Endothelial cell of umbilical vein (primary cell): ENCODE measurements around the gene IMPG1. TPM values are rescaled to one million over a fixed set of nuclear protein-coding genes. Genes with fewer than 3 reads are reported as not detected.

Experiments used
- BruUV-seq: library from RNA; stranded (reverse); fragments of 400-500 nt; replicated peaks from 2 replicates; lab custom pipeline; 2021; lab: Mats Ljungman, UMichigan
- CTCF ChIA-PET: fragments of 300-600, 350-600 bp; sonication (Branson Sonifier 250); formaldehyde crosslinking; loops from one replicate; lab custom pipeline; 2021; ENCODE audit warnings: antibody characterized with exemption, inconsistent platforms; lab: Charles Lee
- POLR2A ChIA-PET: fragments of 300-600, 350-600 bp; sonication (Branson Sonifier 250); formaldehyde crosslinking; loops from one replicate; lab custom pipeline; 2021; ENCODE audit warnings: antibody characterized with exemption, inconsistent platforms; lab: Charles Lee
- DNase-seq: peaks from one replicate; pipeline ENCODE4 v3.0.0-alpha.2; 2011; ENCODE audit warnings: low read depth, low spot score
- FAIRE-seq: peaks from 2 replicates; lab custom pipeline; 2011; peaks lifted over from hg19 to GRCh38; lab: Jason Lieb, UNC
- H2AFZ ChIP-seq: 2 replicates; pipeline ENCODE4 v1.6.0; 2012; ENCODE audit warnings: low read depth, low read length, control low read depth, inconsistent platforms
- H3K27ac ChIP-seq: 2 replicates; pipeline ENCODE4 v1.5.1; 2011; ENCODE audit warnings: low read depth, mild to moderate bottlenecking, control low read depth, low read length, moderate library complexity; ENCODE audit not compliant: insufficient read depth
- H3K27me3 ChIP-seq, 2 experiments: 2 replicates each; pipeline versions ENCODE4 v1.6.0 to v1.6.1; 2011; ENCODE audit warnings: low read length in 2 of 2, mixed read lengths in 1 of 2; ENCODE audit not compliant: control insufficient read depth in 2 of 2, insufficient read depth in 2 of 2
- H3K36me3 ChIP-seq, 2 experiments: 2 replicates in 1 of 2; 3 replicates in 1 of 2; pipeline ENCODE4 v1.5.1; 2011; ENCODE audit warnings: low read length in 2 of 2, mild to moderate bottlenecking in 1 of 2, moderate library complexity in 1 of 2; ENCODE audit not compliant: control insufficient read depth in 2 of 2, insufficient read depth in 2 of 2; ENCODE audit errors: extremely low read depth in 1 of 2
- H3K4me1 ChIP-seq: 3 replicates; pipeline ENCODE4 v1.5.1; 2011; ENCODE audit warnings: mild to moderate bottlenecking, low read length; ENCODE audit not compliant: control insufficient read depth, insufficient read depth; ENCODE audit errors: extremely low read depth
- H3K4me2 ChIP-seq: 2 replicates; pipeline ENCODE4 v1.6.1; 2011; ENCODE audit warnings: low read length, control low read depth, mixed read lengths; ENCODE audit not compliant: insufficient read depth
- H3K4me3 ChIP-seq, 3 experiments: fragments of 200-600 bp in 1 of 3; sonication (generic), shearing (Covaris generic) in 1 of 3; replicated peaks in 1 of 3; 2 replicates each; pipeline ENCODE4 v1.5.1; 2011 to 2016; ENCODE audit warnings: control low read depth in 3 of 3, low read length in 3 of 3, mild to moderate bottlenecking in 2 of 3, inconsistent platforms in 1 of 3, low read depth in 1 of 3, moderate library complexity in 1 of 3; ENCODE audit not compliant: insufficient read depth in 1 of 3
- H3K79me2 ChIP-seq: 2 replicates; pipeline ENCODE4 v1.6.0; 2012; ENCODE audit warnings: low read length, inconsistent platforms; ENCODE audit not compliant: control insufficient read depth, insufficient read depth
- H3K9ac ChIP-seq: replicated peaks from 2 replicates; pipeline ENCODE3; 2011; ENCODE audit warnings: low read length, control low read depth; ENCODE audit not compliant: insufficient read depth; ENCODE audit errors: extremely low read depth
- H3K9me1 ChIP-seq: replicated peaks from 3 replicates; pipeline ENCODE4 v1.6.0; 2011; ENCODE audit warnings: mild to moderate bottlenecking, low read length; ENCODE audit not compliant: control insufficient read depth, insufficient read depth; ENCODE audit errors: extremely low read depth
- H3K9me3 ChIP-seq: replicated peaks from 2 replicates; pipeline ENCODE4 v1.5.1; 2012; ENCODE audit warnings: low read length, inconsistent platforms; ENCODE audit not compliant: control insufficient read depth, insufficient read depth
- H4K20me1 ChIP-seq: replicated peaks from 2 replicates; pipeline ENCODE3; 2011; ENCODE audit warnings: mild to moderate bottlenecking, low read length; ENCODE audit not compliant: control insufficient read depth, insufficient read depth; ENCODE audit errors: extremely low read depth
- EZH2 ChIP-seq: IDR thresholded peaks from 2 replicates; pipeline ENCODE4 v1.6.1; 2012; ENCODE audit warnings: borderline replicate concordance, low read depth, mild to moderate bottlenecking, moderate library complexity, low read length, inconsistent platforms; ENCODE audit not compliant: severe bottlenecking
- FOS ChIP-seq: IDR thresholded peaks from 2 replicates; pipeline ENCODE4 v1.6.1; 2011; ENCODE audit warnings: mild to moderate bottlenecking, low read length, moderate library complexity, borderline replicate concordance; ENCODE audit not compliant: insufficient read depth
- GATA2 ChIP-seq: IDR thresholded peaks from 2 replicates; pipeline ENCODE4 v1.7.0; 2011; ENCODE audit warnings: low read depth, mild to moderate bottlenecking, moderate library complexity, mixed read lengths, low read length; ENCODE audit not compliant: insufficient read length, insufficient read depth
- JUN ChIP-seq: IDR thresholded peaks from 2 replicates; pipeline ENCODE4 v1.6.1; 2011; ENCODE audit warnings: borderline replicate concordance, low read depth; ENCODE audit not compliant: insufficient read length, insufficient read depth
- MYC ChIP-seq: IDR thresholded peaks from one replicate; pipeline ENCODE4 v1.6.1; 2011; ENCODE audit warnings: mild to moderate bottlenecking, low read depth, low read length
- POLR2A ChIP-seq: IDR thresholded peaks from 2 replicates; pipeline ENCODE4 v1.6.1; 2012; ENCODE audit warnings: low read depth, mild to moderate bottlenecking, control low read depth, low read length
- POLR2AphosphoS5 ChIP-seq: IDR thresholded peaks from 2 replicates; pipeline ENCODE4 v1.6.1; 2012; ENCODE audit warnings: low read depth, mild to moderate bottlenecking, control low read depth, low read length, moderate library complexity; ENCODE audit not compliant: insufficient read depth
- dilution Hi-C: fragments of 300-500 bp; cut with MboI; formaldehyde crosslinking; loops from one replicate; pipeline ENCODE4 v1.15.0; 2019; ENCODE audit warnings: low sequenced_read_pairs; ENCODE audit not compliant: extremely low pct_ligation_motif_present
- intact Hi-C: fragments of 100-400 bp; cut with micrococcal nuclease; formaldehyde crosslinking; loops from one replicate; pipeline ENCODE4 v1.10.0; 2022
- polyA plus RNA-seq, 4 experiments: library from polyadenylated mRNA; depleted of rRNA in 3 of 4; stranded (reverse) in 3 of 4; unstranded in 1 of 4; fragments of >200 nt; gene quantifications; 2 replicates each; pipeline versions ENCODE4 v1.2.1 to v1.2.3, GENCODE V29; 2011 to 2012; ENCODE audit warnings: missing spikeins in 1 of 4
- small RNA-seq: library from RNA; depleted of rRNA; stranded (forward); fragments of <200 nt; gene quantifications from one replicate; pipeline ENCODE3, GENCODE V24; 2012; ENCODE audit warnings: low replicate concordance, low read depth; ENCODE audit not compliant: insufficient read depth, insufficient read length
- total RNA-seq: library from RNA; stranded (reverse); gene quantifications from 2 replicates; pipeline ENCODE4 v1.2.3, GENCODE V29; 2021
- TF ChIP-seq, protein P1 (sequence below), 2 donors: IDR thresholded peaks; 1 replicate in 1 of 2; 2 replicates in 1 of 2; pipeline ENCODE4 v1.5.1; 2011; ENCODE audit warnings: low read length in 2 of 2, mild to moderate bottlenecking in 2 of 2, moderate library complexity in 2 of 2, control low read depth in 1 of 2, inconsistent platforms in 1 of 2, low read depth in 1 of 2; ENCODE audit not compliant: insufficient read depth in 1 of 2; ENCODE audit errors: extremely low read depth in 1 of 2
- TF ChIP-seq, protein P2 (sequence below): IDR thresholded peaks from 2 replicates; pipeline ENCODE4 v1.6.1; 2011; ENCODE audit not compliant: insufficient read depth, insufficient read length

Gene IMPG1
- total and polyA plus RNA-seq, 2 donors (not counting 3 experiments of a cell fraction or from before 2014, with no cell fraction given): not detected

DNA sequence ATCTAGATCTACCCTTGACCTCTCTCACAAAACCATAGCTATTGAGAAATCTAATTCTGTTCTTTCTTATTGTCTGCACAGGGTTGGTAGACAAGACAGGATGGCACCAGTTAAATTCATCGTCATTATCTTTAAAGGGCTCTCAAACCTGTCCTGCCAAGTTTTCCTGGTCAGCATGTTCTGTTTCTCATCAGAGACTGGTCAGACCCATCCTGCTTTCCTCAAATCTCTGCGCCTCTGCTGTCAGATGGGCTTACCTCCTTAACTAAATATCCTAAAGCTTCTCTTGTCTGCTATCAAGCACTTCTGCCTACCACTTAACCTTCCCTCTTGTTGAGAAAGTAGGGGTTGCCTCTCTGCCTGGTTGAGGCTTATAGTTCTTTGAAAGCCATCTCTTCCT, 198.2 kb downstream of the IMPG1 start:
- no peak overlapping the region for H3K9ac ChIP-seq
- no peaks in the 10 kb centered on the region for H3K79me2 ChIP-seq
- H3K4me2 ChIP-seq: no peak overlapping the region
- TF ChIP-seq GATA2 (no peak), JUN (no peak), POLR2AphosphoS5 (no peak), POLR2A (no peak), FOS (no peak), MYC (no peak), EZH2 (no peak)
- TF ChIP-seq, protein P1, sequence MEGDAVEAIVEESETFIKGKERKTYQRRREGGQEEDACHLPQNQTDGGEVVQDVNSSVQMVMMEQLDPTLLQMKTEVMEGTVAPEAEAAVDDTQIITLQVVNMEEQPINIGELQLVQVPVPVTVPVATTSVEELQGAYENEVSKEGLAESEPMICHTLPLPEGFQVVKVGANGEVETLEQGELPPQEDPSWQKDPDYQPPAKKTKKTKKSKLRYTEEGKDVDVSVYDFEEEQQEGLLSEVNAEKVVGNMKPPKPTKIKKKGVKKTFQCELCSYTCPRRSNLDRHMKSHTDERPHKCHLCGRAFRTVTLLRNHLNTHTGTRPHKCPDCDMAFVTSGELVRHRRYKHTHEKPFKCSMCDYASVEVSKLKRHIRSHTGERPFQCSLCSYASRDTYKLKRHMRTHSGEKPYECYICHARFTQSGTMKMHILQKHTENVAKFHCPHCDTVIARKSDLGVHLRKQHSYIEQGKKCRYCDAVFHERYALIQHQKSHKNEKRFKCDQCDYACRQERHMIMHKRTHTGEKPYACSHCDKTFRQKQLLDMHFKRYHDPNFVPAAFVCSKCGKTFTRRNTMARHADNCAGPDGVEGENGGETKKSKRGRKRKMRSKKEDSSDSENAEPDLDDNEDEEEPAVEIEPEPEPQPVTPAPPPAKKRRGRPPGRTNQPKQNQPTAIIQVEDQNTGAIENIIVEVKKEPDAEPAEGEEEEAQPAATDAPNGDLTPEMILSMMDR (IDR thresholded peaks at IDR 0.05; ENCODE audit: extremely low read depth in 1 of 2, insufficient read depth in 1 of 2, low read depth in 1 of 2, low read length in 2 of 2): no peak
- TF ChIP-seq, protein P2, sequence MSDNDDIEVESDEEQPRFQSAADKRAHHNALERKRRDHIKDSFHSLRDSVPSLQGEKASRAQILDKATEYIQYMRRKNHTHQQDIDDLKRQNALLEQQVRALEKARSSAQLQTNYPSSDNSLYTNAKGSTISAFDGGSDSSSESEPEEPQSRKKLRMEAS: no peak
- H3K4me1 ChIP-seq: no peaks in the 10 kb centered on the region
- DNase-seq: no peak
- dilution Hi-C loops (no loop called here), intact Hi-C loops (no loop called here)
- no peak overlapping the region for H2AFZ ChIP-seq
- no peaks in the 10 kb centered on the region for H3K9me1 ChIP-seq
- FAIRE-seq: no peak
- H3K4me3 ChIP-seq: no peak overlapping the region
- ChIA-PET CTCF (no interaction called here), POLR2A (no interaction called here)
- BruUV-seq: no TSS peak
- H3K36me3 ChIP-seq: peaks cover 4 to 16% of the 10 kb centered on the region in 2 experiments
- H3K9me3 ChIP-seq: no peaks in the 10 kb centered on the region
- no peak overlapping the region for H3K27ac ChIP-seq
- H3K27me3 ChIP-seq: no peaks in the 10 kb centered on the region
- H4K20me1 ChIP-seq: no peaks in the 10 kb centered on the region

Small RNA genes lying within 50 kb of the gene (small RNA-seq; reads per million reads assigned to genes)
- gene RF00019 (not detected), gene RNU6-248P (not detected)
